HEK293 (cell line): ENCODE data around the gene C3AR1.

ENCODE experiments used
- CTCF ChIA-PET: fragments of 350-600 bp; formaldehyde crosslinking; extraction: SDS; loops from one replicate; lab custom pipeline; 2021; ENCODE audit warnings: antibody characterized with exemption; lab: Yijun Ruan, JAX
- POLR2A ChIA-PET: fragments of 300-600 bp; formaldehyde crosslinking; extraction: SDS; loops from one replicate; lab custom pipeline; 2020; ENCODE audit warnings: antibody characterized with exemption, inconsistent platforms; lab: Yijun Ruan, JAX
- H3K27ac ChIP-seq: fragments of 200-500 bp; sonication (Bioruptor generic); 2 replicates; pipeline ENCODE4 v1.5.1; 2014; ENCODE audit warnings: low read depth, low read length, control low read depth, inconsistent platforms; ENCODE audit errors: extremely low read depth
- H3K36me3 ChIP-seq, 2 experiments: fragments of 200-500 bp in 1 of 2; sonication (Bioruptor generic) in 1 of 2; 1 replicate in 1 of 2; 2 replicates in 1 of 2; pipeline ENCODE4 v1.5.1; 2014 to 2017; ENCODE audit warnings: inconsistent platforms in 2 of 2, low read length in 2 of 2; ENCODE audit not compliant: control insufficient read depth in 2 of 2, insufficient read depth in 1 of 2
- H3K4me1 ChIP-seq: fragments of 200-500 bp; sonication (Bioruptor generic); 2 replicates; pipeline ENCODE4 v1.5.1; 2014; ENCODE audit warnings: mild to moderate bottlenecking, low read length, inconsistent platforms; ENCODE audit not compliant: control insufficient read depth, insufficient read depth
- H3K4me3 ChIP-seq: 2 replicates; pipeline ENCODE4 v1.5.1; 2011; ENCODE audit warnings: low read depth, mild to moderate bottlenecking, control low read depth, low read length, moderate library complexity
- H3K9me3 ChIP-seq: fragments of 200-500 bp; sonication (Bioruptor generic); 2 replicates; pipeline ENCODE4 v1.5.1; 2014; ENCODE audit warnings: low read depth, low read length, inconsistent platforms; ENCODE audit not compliant: control insufficient read depth, insufficient read depth
- GFI1B ChIP-seq: fragments of 450-650 bp; formaldehyde crosslinking; IDR thresholded peaks from 2 replicates; pipeline ENCODE4 v1.5.1; 2016; ENCODE audit warnings: missing biosample characterization, missing genetic modification characterization
- GLIS1 ChIP-seq: fragments of 450-650 bp; formaldehyde crosslinking; IDR thresholded peaks from 2 replicates; pipeline ENCODE4 v1.5.1; 2016; ENCODE audit warnings: missing biosample characterization, missing genetic modification characterization
- INSM2 ChIP-seq: fragments of 450-650 bp; formaldehyde crosslinking; IDR thresholded peaks from 2 replicates; pipeline ENCODE4 v1.5.1; 2016; ENCODE audit warnings: missing biosample characterization, missing genetic modification characterization
- KLF17 ChIP-seq: fragments of 450-650 bp; formaldehyde crosslinking; IDR thresholded peaks from 2 replicates; pipeline ENCODE4 v1.5.1; 2016; ENCODE audit warnings: missing biosample characterization, missing genetic modification characterization
- SCRT2 ChIP-seq: fragments of 450-650 bp; formaldehyde crosslinking; IDR thresholded peaks from 2 replicates; pipeline ENCODE4 v1.5.1; 2016; ENCODE audit warnings: missing biosample characterization, missing genetic modification characterization
- SP7 ChIP-seq: fragments of 450-650 bp; formaldehyde crosslinking; IDR thresholded peaks from 2 replicates; pipeline ENCODE4 v1.5.1; 2016; ENCODE audit warnings: missing biosample characterization, missing genetic modification characterization
- ZBTB20 ChIP-seq: fragments of 450-650 bp; formaldehyde crosslinking; IDR thresholded peaks from 2 replicates; pipeline ENCODE4 v1.5.1; 2016; ENCODE audit warnings: missing biosample characterization, missing genetic modification characterization
- ZNF140 ChIP-seq: fragments of 450-650 bp; formaldehyde crosslinking; IDR thresholded peaks from 2 replicates; pipeline ENCODE4 v1.5.1; 2016; ENCODE audit warnings: missing biosample characterization, missing genetic modification characterization
- ZNF311 ChIP-seq: fragments of 450-650 bp; formaldehyde crosslinking; IDR thresholded peaks from 2 replicates; pipeline ENCODE4 v1.5.1; 2017; ENCODE audit warnings: missing biosample characterization, missing genetic modification characterization, borderline replicate concordance
- ZNF335 ChIP-seq: fragments of 450-650 bp; formaldehyde crosslinking; conservative IDR thresholded peaks from 2 replicates; pipeline ENCODE4 v1.5.1; 2016; ENCODE audit warnings: missing biosample characterization, missing genetic modification characterization
- ZNF362 ChIP-seq: fragments of 450-650 bp; formaldehyde crosslinking; IDR thresholded peaks from 2 replicates; pipeline ENCODE4 v1.5.1; 2016; ENCODE audit warnings: missing biosample characterization, missing genetic modification characterization
- ZNF423 ChIP-seq: fragments of 450-650 bp; formaldehyde crosslinking; IDR thresholded peaks from 2 replicates; pipeline ENCODE4 v1.5.1; 2016; ENCODE audit warnings: missing biosample characterization, missing genetic modification characterization
- ZNF433 ChIP-seq: fragments of 450-650 bp; formaldehyde crosslinking; IDR thresholded peaks from 2 replicates; pipeline ENCODE4 v1.5.1; 2016; ENCODE audit warnings: missing biosample characterization, missing genetic modification characterization, low read depth
- ZNF449 ChIP-seq: fragments of 450-650 bp; formaldehyde crosslinking; IDR thresholded peaks from 2 replicates; pipeline ENCODE4 v1.5.1; 2017; ENCODE audit warnings: missing biosample characterization, mild to moderate bottlenecking, missing genetic modification characterization, moderate library complexity
- ZNF488 ChIP-seq: fragments of 450-650 bp; formaldehyde crosslinking; IDR thresholded peaks from 2 replicates; pipeline ENCODE4 v1.5.1; 2016; ENCODE audit warnings: missing biosample characterization, missing genetic modification characterization
- ZNF596 ChIP-seq: fragments of 450-650 bp; IDR thresholded peaks from 2 replicates; pipeline ENCODE4 v1.5.0; 2018; ENCODE audit warnings: missing biosample characterization, mild to moderate bottlenecking, missing genetic modification characterization, moderate library complexity
- ZNF626 ChIP-seq: fragments of 450-650 bp; sonication (Bioruptor Pico); formaldehyde crosslinking; IDR thresholded peaks from 2 replicates; pipeline ENCODE4 v1.5.1; 2018; ENCODE audit warnings: missing biosample characterization, missing genetic modification characterization, inconsistent platforms
- ZNF830 ChIP-seq: fragments of 450-650 bp; IDR thresholded peaks from 2 replicates; pipeline ENCODE4 v1.5.0; 2018; ENCODE audit warnings: missing biosample characterization, missing genetic modification characterization, low read depth, mild to moderate bottlenecking, moderate library complexity

C3AR1 gene

GRCh38 chr12:8030189-8030588 is 36.0 kb downstream of the C3AR1 start (continued):
- no peak for TF ChIP-seq INSM2 (tag by site-specific recombination)
- TF ChIP-seq GFI1B (tag by site-specific recombination), result no peak
- no peak for TF ChIP-seq ZNF362 (tag by site-specific recombination)
- no peak for TF ChIP-seq KLF17 (tag by site-specific recombination)
- TF ChIP-seq ZNF488 (tag by site-specific recombination), result no peak
- TF ChIP-seq ZNF140 (tag by site-specific recombination), result no peak
- TF ChIP-seq ZNF596 (tag by site-specific recombination), result no peak

- Histone ChIP-seq H3K4me1 (no peaks in the 10 kb centered on the region; the same call in 1 of the 2 replicates), H3K4me3 (no peak overlapping the region), H3K27ac (no peak overlapping the region)
- POLR2A ChIA-PET, result interaction anchor here (0.7 to 2.4 kb wide), 2 partner anchors 10 to 14 kb away, joined by 3 to 12 read pairs; no protein-coding TSS in a partner anchor
- CTCF ChIA-PET, result interaction anchor here (1.4 kb wide), 1 partner anchor 95 kb away, joined by 3 read pairs; no protein-coding TSS in a partner anchor
- TF ChIP-seq ZNF830 (tag by site-specific recombination) (no peak), ZNF335 (no peak), SP7 (tag by site-specific recombination) (no peak), ZNF433 (tag by site-specific recombination) (no peak), ZNF311 (tag by site-specific recombination) (no peak), ZNF449 (tag by site-specific recombination) (no peak), SCRT2 (tag by site-specific recombination) (peak; percentile 69), GLIS1 (tag by site-specific recombination) (no peak)
- TF ChIP-seq, all 188 proteins: peak for 1
- Histone ChIP-seq H3K9me3 (no peaks in the 10 kb centered on the region), H3K36me3 (no peaks in the 10 kb centered on the region; a peak in 1 of 3 replicates)
Observed at GRCh38 chr12:8028267-8028666, 37.9 kb downstream of the C3AR1 start.

- ChIA-PET POLR2A (interaction anchor here (1.2 to 2.4 kb wide), 3 partner anchors 8 to 91 kb away, joined by 3 to 12 read pairs (median 4); partner anchors contain the start of gene SLC2A3), CTCF (interaction anchor here (0.6 to 1.4 kb wide), 5 partner anchors 12 to 94 kb away, joined by 3 to 5 read pairs (median 3); no protein-coding TSS in a partner anchor)
- Histone ChIP-seq H3K9me3 (no peaks in the 10 kb centered on the region), H3K36me3 (no peaks in the 10 kb centered on the region; a peak in 1 of 3 replicates), H3K4me3 (no peak overlapping the region), H3K4me1 (no peaks in the 10 kb centered on the region; the same call in 1 of the 2 replicates), H3K27ac (no peak overlapping the region)
- TF ChIP-seq ZNF626 (tag by site-specific recombination) (no peak), ZNF423 (tag by site-specific recombination) (no peak), ZBTB20 (tag by site-specific recombination) (peak; percentile 22; the same call in 1 of the 2 replicates)
Observed at GRCh38 chr12:8027856-8028255, 38.3 kb downstream of the C3AR1 start.
